AG04450 (cell line): ENCODE measurements around the gene FRAS1. TPM values are rescaled to one million over a fixed set of nuclear protein-coding genes. Genes with fewer than 3 reads are reported as not detected.

Source experiments
- CTCF ChIA-PET: fragments of 300-600, 350-600 bp; formaldehyde crosslinking; extraction: SDS; loops from one replicate; lab custom pipeline; 2022; ENCODE audit warnings: antibody characterized with exemption, inconsistent platforms; lab: Charles Lee
- POLR2A ChIA-PET: fragments of 350-600 bp; formaldehyde crosslinking; extraction: SDS; loops from one replicate; lab custom pipeline; 2021; ENCODE audit warnings: antibody characterized with exemption, inconsistent platforms; lab: Yijun Ruan, JAX
- DNase-seq: peaks from one replicate; pipeline ENCODE4 v3.0.0-alpha.2; 2011; ENCODE audit warnings: low read depth, low spot score
- H3K27ac ChIP-seq: one replicate; pipeline ENCODE4 v1.5.1; 2012; ENCODE audit warnings: low read depth, low read length, control low read depth
- H3K27me3 ChIP-seq: one replicate; pipeline ENCODE4 v1.6.0; 2012; ENCODE audit warnings: low read length; ENCODE audit not compliant: control insufficient read depth, insufficient read depth
- H3K4me3 ChIP-seq: 2 replicates; pipeline ENCODE4 v1.5.1; 2011; ENCODE audit warnings: mild to moderate bottlenecking, low read depth, low read length, control low read depth
- H3K9me3 ChIP-seq: 2 replicates; pipeline ENCODE4 v1.5.1; 2012; ENCODE audit warnings: low read length; ENCODE audit not compliant: control insufficient read depth, insufficient read depth
- polyA plus RNA-seq: library from polyadenylated mRNA; depleted of rRNA; stranded (reverse); fragments of >200 nt; gene quantifications from 2 replicates; pipeline ENCODE4 v1.2.3, GENCODE V29; 2011
- TF ChIP-seq, protein P1 (sequence below): IDR thresholded peaks from 2 replicates; pipeline ENCODE4 v1.5.1; 2011; ENCODE audit warnings: low read depth, low read length, control low read depth, inconsistent platforms

The FRAS1 gene
- polyA plus RNA-seq, 1 experiment: 0.21 TPM

DNA sequence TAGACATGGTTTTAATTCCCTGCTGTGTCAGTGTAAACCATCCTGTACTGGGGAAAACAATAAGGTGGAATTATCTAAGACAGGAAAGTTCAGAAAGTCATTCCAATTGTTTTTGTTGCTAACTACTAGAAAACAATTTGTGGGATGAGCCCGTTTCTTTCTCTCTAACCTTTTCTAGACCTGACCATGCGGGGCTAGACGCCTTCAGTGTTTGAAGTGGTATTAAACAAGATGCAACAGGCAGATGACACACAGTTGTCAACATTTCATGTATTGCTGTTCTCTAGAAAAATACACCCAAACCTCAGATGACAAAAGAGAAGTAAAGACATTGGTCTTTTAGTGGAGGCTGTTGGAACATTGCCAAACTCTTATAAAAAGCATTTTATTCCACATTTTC, 105.7 kb downstream of the FRAS1 start:
- no peak for DNase-seq
- Histone ChIP-seq H3K4me3 (no peak overlapping the region), H3K9me3 (no peaks in the 10 kb centered on the region), H3K27ac (no peak overlapping the region), H3K27me3 (no peaks in the 10 kb centered on the region)
- POLR2A ChIA-PET: no interaction called here
- TF ChIP-seq, protein P1, sequence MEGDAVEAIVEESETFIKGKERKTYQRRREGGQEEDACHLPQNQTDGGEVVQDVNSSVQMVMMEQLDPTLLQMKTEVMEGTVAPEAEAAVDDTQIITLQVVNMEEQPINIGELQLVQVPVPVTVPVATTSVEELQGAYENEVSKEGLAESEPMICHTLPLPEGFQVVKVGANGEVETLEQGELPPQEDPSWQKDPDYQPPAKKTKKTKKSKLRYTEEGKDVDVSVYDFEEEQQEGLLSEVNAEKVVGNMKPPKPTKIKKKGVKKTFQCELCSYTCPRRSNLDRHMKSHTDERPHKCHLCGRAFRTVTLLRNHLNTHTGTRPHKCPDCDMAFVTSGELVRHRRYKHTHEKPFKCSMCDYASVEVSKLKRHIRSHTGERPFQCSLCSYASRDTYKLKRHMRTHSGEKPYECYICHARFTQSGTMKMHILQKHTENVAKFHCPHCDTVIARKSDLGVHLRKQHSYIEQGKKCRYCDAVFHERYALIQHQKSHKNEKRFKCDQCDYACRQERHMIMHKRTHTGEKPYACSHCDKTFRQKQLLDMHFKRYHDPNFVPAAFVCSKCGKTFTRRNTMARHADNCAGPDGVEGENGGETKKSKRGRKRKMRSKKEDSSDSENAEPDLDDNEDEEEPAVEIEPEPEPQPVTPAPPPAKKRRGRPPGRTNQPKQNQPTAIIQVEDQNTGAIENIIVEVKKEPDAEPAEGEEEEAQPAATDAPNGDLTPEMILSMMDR: no peak
- CTCF ChIA-PET: no interaction called here

GRCh38 chr4:78165758-78166157, 108.6 kb downstream of the FRAS1 start:
- CTCF ChIA-PET: no interaction called here
- H3K9me3 ChIP-seq: no peaks in the 10 kb centered on the region
- H3K4me3 ChIP-seq: no peak overlapping the region
- POLR2A ChIA-PET: no interaction called here
- H3K27ac ChIP-seq: no peak overlapping the region
- DNase-seq: no peak
- TF ChIP-seq, protein P1: no peak
- H3K27me3 ChIP-seq: no peaks in the 10 kb centered on the region

GRCh38 chr4:78166622-78167021, 109.5 kb downstream of the FRAS1 start:
- TF ChIP-seq, protein P1: no peak
- DNase-seq: no peak
- Histone ChIP-seq H3K9me3 (no peaks in the 10 kb centered on the region), H3K27ac (no peak overlapping the region), H3K27me3 (no peaks in the 10 kb centered on the region), H3K4me3 (no peak overlapping the region)
- ChIA-PET POLR2A (no interaction called here), CTCF (no interaction called here)

DNA sequence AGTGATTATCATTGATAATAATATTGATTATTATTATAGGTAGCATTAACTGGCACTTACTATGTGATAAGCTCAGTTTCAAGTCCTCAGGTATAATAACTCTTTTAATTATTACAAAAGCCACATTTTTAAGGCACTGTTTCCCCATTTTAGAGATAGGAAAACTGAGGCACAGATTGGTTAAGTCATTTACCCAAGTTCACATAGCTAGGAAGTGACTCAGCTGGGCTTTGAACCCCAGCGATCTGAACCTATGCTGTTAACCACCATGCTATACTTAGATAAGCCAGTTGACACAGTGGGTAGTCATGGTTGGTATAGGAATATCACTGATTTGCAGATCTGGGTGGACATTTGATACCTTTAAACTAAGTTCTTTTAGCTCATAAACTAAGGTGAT, 110.4 kb downstream of the FRAS1 start:
- Histone ChIP-seq H3K4me3 (no peak overlapping the region), H3K27me3 (no peaks in the 10 kb centered on the region), H3K27ac (no peak overlapping the region), H3K9me3 (no peaks in the 10 kb centered on the region)
- TF ChIP-seq, protein P1: no peak
- POLR2A ChIA-PET: no interaction called here
- CTCF ChIA-PET: no interaction called here
- no peak for DNase-seq

DNA sequence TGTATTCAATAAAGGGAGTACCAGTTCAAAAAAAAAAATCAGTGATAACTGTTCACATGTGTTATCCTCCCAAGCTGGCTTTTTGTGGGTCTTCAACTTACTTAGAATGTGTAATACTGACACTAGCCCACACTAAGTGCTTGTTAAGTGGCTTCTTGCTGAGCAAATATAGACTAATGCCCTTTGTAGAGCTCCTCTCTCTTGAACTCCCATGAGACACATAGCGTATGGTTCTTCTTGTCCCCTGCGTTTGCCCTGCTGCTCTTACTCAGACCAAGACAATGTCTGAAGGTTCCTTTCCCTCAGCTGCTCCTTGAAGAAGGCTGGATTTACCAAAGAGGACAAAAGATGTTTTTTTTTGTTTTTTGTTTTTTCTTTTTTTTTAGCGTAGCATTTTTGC, 110.9 kb downstream of the FRAS1 start:
- DNase-seq: no peak
- POLR2A ChIA-PET: no interaction called here
- TF ChIP-seq, protein P1: no peak
- CTCF ChIA-PET: no interaction called here
- Histone ChIP-seq H3K9me3 (no peaks in the 10 kb centered on the region), H3K4me3 (no peak overlapping the region), H3K27ac (no peak overlapping the region), H3K27me3 (no peaks in the 10 kb centered on the region)
